Body of pancreas (tissue), 4 donors: ENCODE measurements around the gene EZH1.

Source experiments
- POLR2A ChIP-seq, 3 donors: fragments of 450-650 bp; IDR thresholded peaks; one replicate each; pipeline ENCODE4 v1.6.1; 2016; ENCODE audit warnings: antibody characterized with exemption in 3 of 3, mild to moderate bottlenecking in 2 of 3
- TF ChIP-seq, protein P1 (sequence below), 7 experiments: fragments of 450-650 bp in 4 of 7; fragments of 200-600 bp in 3 of 7; sonication (generic) in 3 of 7; IDR thresholded peaks; one replicate each; pipeline ENCODE4 v1.5.1; 2016 to 2019; ENCODE audit warnings: antibody characterized with exemption in 7 of 7

DNA sequence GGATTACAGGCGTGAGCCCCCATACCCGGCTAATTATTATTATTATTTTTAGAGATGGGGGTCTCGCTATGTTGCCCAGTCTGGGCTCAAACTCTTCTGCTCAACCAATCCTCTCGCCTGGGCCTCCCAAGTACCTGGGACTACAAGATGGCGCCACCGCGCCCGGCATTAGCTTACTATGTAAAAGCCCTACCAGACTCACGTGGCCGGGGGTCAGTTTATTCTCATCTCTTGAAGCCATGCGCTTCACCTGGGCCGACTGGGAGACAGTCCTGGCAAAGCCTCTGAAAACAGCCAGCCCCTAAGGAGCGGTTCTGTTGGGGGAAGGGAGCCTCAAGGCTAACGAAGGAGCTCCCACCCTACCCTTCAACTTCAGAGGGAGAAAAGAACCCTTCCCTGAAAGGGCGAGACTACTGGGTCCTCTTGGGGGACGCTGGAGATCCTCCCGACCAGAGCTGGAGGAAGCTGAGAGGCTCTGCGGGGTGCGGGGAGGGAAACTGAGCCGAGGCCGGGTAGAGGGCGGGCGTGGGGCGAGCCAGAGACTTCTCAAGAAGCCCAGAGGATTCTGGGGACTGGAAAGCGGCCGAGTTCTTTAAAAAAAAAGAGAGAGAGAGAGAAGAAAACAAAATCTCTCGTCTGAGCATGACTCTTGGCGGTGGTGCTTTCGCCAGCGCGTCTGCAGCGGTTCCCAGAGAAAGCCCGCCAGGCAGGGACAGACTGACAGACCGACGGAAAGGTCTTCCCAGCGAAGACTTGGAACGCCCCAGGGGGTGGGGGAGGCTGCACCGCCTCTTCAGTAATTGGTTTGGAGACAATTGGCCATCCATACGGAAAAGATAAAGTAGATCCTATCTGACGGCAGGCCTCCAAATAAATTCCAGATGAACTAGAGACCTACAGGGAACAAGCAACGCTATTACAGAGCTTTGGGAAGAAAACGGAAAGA, 91.4 kb downstream of the EZH1 start:
- TF ChIP-seq, protein P1, sequence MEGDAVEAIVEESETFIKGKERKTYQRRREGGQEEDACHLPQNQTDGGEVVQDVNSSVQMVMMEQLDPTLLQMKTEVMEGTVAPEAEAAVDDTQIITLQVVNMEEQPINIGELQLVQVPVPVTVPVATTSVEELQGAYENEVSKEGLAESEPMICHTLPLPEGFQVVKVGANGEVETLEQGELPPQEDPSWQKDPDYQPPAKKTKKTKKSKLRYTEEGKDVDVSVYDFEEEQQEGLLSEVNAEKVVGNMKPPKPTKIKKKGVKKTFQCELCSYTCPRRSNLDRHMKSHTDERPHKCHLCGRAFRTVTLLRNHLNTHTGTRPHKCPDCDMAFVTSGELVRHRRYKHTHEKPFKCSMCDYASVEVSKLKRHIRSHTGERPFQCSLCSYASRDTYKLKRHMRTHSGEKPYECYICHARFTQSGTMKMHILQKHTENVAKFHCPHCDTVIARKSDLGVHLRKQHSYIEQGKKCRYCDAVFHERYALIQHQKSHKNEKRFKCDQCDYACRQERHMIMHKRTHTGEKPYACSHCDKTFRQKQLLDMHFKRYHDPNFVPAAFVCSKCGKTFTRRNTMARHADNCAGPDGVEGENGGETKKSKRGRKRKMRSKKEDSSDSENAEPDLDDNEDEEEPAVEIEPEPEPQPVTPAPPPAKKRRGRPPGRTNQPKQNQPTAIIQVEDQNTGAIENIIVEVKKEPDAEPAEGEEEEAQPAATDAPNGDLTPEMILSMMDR (IDR thresholded peaks at IDR 0.05): no peak
- peak in 2 of 3 donors; percentile 33 to 43 for TF ChIP-seq POLR2A (IDR thresholded peaks at IDR 0.05)
